ENCODE measurements around the gene NUDT14.

Gene NUDT14

DNA sequence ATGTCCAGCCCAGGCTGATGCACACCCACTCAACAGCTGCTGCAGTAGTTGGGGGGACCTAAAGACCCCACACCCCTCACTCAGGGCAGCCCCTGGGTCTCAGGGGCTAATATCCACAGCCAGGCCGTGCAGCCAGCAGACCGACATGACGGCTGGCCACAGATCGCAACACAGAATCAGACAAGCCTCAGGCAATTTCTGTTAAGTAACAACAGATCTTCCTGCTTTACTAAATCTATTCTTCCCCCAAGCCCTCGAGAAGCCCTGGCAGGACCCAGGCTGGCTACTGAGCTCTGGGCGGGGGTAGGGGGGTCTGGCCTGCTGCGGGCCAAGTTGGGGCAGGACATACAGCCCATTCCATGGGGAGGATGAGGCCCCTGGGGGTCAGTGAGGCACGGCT, 28.0 kb upstream of the NUDT14 start:
- TF ChIP-seq TAF1 (IDR thresholded peaks at IDR 0.05; ENCODE audit: borderline replicate concordance, insufficient read depth, low read length) (no peak), FOXP2 (optimal IDR thresholded peaks at IDR 0.05; ENCODE audit: borderline replicate concordance, extremely low read depth, extremely low read length, insufficient read depth) (no peak), POLR2AphosphoS5 (IDR thresholded peaks at IDR 0.05; ENCODE audit: low read depth, low read length) (no peak), SIN3A (IDR thresholded peaks at IDR 0.05; ENCODE audit: borderline replicate concordance, insufficient read depth, low read length) (no peak)
- TF ChIP-seq, protein P1, sequence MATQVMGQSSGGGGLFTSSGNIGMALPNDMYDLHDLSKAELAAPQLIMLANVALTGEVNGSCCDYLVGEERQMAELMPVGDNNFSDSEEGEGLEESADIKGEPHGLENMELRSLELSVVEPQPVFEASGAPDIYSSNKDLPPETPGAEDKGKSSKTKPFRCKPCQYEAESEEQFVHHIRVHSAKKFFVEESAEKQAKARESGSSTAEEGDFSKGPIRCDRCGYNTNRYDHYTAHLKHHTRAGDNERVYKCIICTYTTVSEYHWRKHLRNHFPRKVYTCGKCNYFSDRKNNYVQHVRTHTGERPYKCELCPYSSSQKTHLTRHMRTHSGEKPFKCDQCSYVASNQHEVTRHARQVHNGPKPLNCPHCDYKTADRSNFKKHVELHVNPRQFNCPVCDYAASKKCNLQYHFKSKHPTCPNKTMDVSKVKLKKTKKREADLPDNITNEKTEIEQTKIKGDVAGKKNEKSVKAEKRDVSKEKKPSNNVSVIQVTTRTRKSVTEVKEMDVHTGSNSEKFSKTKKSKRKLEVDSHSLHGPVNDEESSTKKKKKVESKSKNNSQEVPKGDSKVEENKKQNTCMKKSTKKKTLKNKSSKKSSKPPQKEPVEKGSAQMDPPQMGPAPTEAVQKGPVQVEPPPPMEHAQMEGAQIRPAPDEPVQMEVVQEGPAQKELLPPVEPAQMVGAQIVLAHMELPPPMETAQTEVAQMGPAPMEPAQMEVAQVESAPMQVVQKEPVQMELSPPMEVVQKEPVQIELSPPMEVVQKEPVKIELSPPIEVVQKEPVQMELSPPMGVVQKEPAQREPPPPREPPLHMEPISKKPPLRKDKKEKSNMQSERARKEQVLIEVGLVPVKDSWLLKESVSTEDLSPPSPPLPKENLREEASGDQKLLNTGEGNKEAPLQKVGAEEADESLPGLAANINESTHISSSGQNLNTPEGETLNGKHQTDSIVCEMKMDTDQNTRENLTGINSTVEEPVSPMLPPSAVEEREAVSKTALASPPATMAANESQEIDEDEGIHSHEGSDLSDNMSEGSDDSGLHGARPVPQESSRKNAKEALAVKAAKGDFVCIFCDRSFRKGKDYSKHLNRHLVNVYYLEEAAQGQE (IDR thresholded peaks at IDR 0.05; ENCODE audit: insufficient read depth in 1 of 2, low read depth in 2 of 2, low read length in 2 of 2) = no peak

GRCh38 chr14:105208738-105209075, 27.6 kb upstream of the NUDT14 start:
- no peak for TF ChIP-seq FOXP2 (optimal IDR thresholded peaks at IDR 0.05; ENCODE audit: borderline replicate concordance, extremely low read depth, extremely low read length, insufficient read depth)
- TF ChIP-seq, protein P1 (IDR thresholded peaks at IDR 0.05; ENCODE audit: insufficient read depth in 1 of 2, low read depth in 2 of 2, low read length in 2 of 2) = no peak
- TF ChIP-seq POLR2AphosphoS5 (IDR thresholded peaks at IDR 0.05; ENCODE audit: low read depth, low read length) = no peak
- no peak for TF ChIP-seq SIN3A (IDR thresholded peaks at IDR 0.05; ENCODE audit: borderline replicate concordance, insufficient read depth, low read length)
- no peak for TF ChIP-seq TAF1 (IDR thresholded peaks at IDR 0.05; ENCODE audit: borderline replicate concordance, insufficient read depth, low read length)

GRCh38 chr14:105207996-105208737, 27.1 kb upstream of the NUDT14 start:
- TF ChIP-seq FOXP2 (optimal IDR thresholded peaks at IDR 0.05; ENCODE audit: borderline replicate concordance, extremely low read depth, extremely low read length, insufficient read depth) = no peak
- no peak for TF ChIP-seq SIN3A (IDR thresholded peaks at IDR 0.05; ENCODE audit: borderline replicate concordance, insufficient read depth, low read length)
- TF ChIP-seq POLR2AphosphoS5 (IDR thresholded peaks at IDR 0.05; ENCODE audit: low read depth, low read length) = no peak
- no peak for TF ChIP-seq TAF1 (IDR thresholded peaks at IDR 0.05; ENCODE audit: borderline replicate concordance, insufficient read depth, low read length)
- TF ChIP-seq, protein P1 (IDR thresholded peaks at IDR 0.05; ENCODE audit: insufficient read depth in 1 of 2, low read depth in 2 of 2, low read length in 2 of 2) = no peak

GRCh38 chr14:105207460-105207901, 26.4 kb upstream of the NUDT14 start:
- TF ChIP-seq SIN3A (IDR thresholded peaks at IDR 0.05; ENCODE audit: borderline replicate concordance, insufficient read depth, low read length) = no peak
- TF ChIP-seq, protein P1 (IDR thresholded peaks at IDR 0.05; ENCODE audit: insufficient read depth in 1 of 2, low read depth in 2 of 2, low read length in 2 of 2) = no peak
- no peak for TF ChIP-seq TAF1 (IDR thresholded peaks at IDR 0.05; ENCODE audit: borderline replicate concordance, insufficient read depth, low read length)
- TF ChIP-seq POLR2AphosphoS5 (IDR thresholded peaks at IDR 0.05; ENCODE audit: low read depth, low read length) = no peak
- TF ChIP-seq FOXP2 (optimal IDR thresholded peaks at IDR 0.05; ENCODE audit: borderline replicate concordance, extremely low read depth, extremely low read length, insufficient read depth) = no peak

Data from PFSK-1 (cell line).